Endothelial cell of umbilical vein (primary cell): ENCODE results near the gene PTBP3. TPM values are rescaled to one million over a fixed set of nuclear protein-coding genes. Genes with fewer than 3 reads are reported as not detected.
A peak's percentile ranks its signal among the peaks of the same experiment; 100 is the strongest.

Experiments
- Bru-seq: library from RNA; stranded (reverse); fragments of 400-500 nt; gene quantifications from one replicate; lab custom pipeline; 2021; lab: Mats Ljungman, UMichigan
- BruChase-seq, 2 experiments: library from RNA; stranded (reverse); fragments of 400-500 nt; gene quantifications; one replicate each; lab custom pipeline; 2021; lab: Mats Ljungman, UMichigan
- BruUV-seq: library from RNA; stranded (reverse); fragments of 400-500 nt; replicated peaks from 2 replicates; lab custom pipeline; 2021; lab: Mats Ljungman, UMichigan
- CTCF ChIA-PET: fragments of 300-600, 350-600 bp; sonication (Branson Sonifier 250); formaldehyde crosslinking; loops from one replicate; lab custom pipeline; 2021; ENCODE audit warnings: antibody characterized with exemption, inconsistent platforms; lab: Charles Lee
- POLR2A ChIA-PET: fragments of 300-600, 350-600 bp; sonication (Branson Sonifier 250); formaldehyde crosslinking; loops from one replicate; lab custom pipeline; 2021; ENCODE audit warnings: antibody characterized with exemption, inconsistent platforms; lab: Charles Lee
- DNase-seq: peaks from one replicate; pipeline ENCODE4 v3.0.0-alpha.2; 2011; ENCODE audit warnings: low read depth, low spot score
- FAIRE-seq: peaks from 2 replicates; lab custom pipeline; 2011; peaks lifted over from hg19 to GRCh38; lab: Jason Lieb, UNC
- H2AFZ ChIP-seq: 2 replicates; pipeline ENCODE4 v1.6.0; 2012; ENCODE audit warnings: low read depth, low read length, control low read depth, inconsistent platforms
- H3K27ac ChIP-seq: 2 replicates; pipeline ENCODE4 v1.5.1; 2011; ENCODE audit warnings: low read depth, mild to moderate bottlenecking, control low read depth, low read length, moderate library complexity; ENCODE audit not compliant: insufficient read depth
- H3K27me3 ChIP-seq, 2 experiments: 2 replicates each; pipeline versions ENCODE4 v1.6.0 to v1.6.1; 2011; ENCODE audit warnings: low read length in 2 of 2, mixed read lengths in 1 of 2; ENCODE audit not compliant: control insufficient read depth in 2 of 2, insufficient read depth in 2 of 2
- H3K36me3 ChIP-seq, 2 experiments: 2 replicates in 1 of 2; 3 replicates in 1 of 2; pipeline ENCODE4 v1.5.1; 2011; ENCODE audit warnings: low read length in 2 of 2, mild to moderate bottlenecking in 1 of 2, moderate library complexity in 1 of 2; ENCODE audit not compliant: control insufficient read depth in 2 of 2, insufficient read depth in 2 of 2; ENCODE audit errors: extremely low read depth in 1 of 2
- H3K4me1 ChIP-seq: 3 replicates; pipeline ENCODE4 v1.5.1; 2011; ENCODE audit warnings: mild to moderate bottlenecking, low read length; ENCODE audit not compliant: control insufficient read depth, insufficient read depth; ENCODE audit errors: extremely low read depth
- H3K4me2 ChIP-seq: 2 replicates; pipeline ENCODE4 v1.6.1; 2011; ENCODE audit warnings: low read length, control low read depth, mixed read lengths; ENCODE audit not compliant: insufficient read depth
- H3K4me3 ChIP-seq, 3 experiments: fragments of 200-600 bp in 1 of 3; sonication (generic), shearing (Covaris generic) in 1 of 3; replicated peaks in 1 of 3; 2 replicates each; pipeline ENCODE4 v1.5.1; 2011 to 2016; ENCODE audit warnings: control low read depth in 3 of 3, low read length in 3 of 3, mild to moderate bottlenecking in 2 of 3, inconsistent platforms in 1 of 3, low read depth in 1 of 3, moderate library complexity in 1 of 3; ENCODE audit not compliant: insufficient read depth in 1 of 3
- H3K79me2 ChIP-seq: 2 replicates; pipeline ENCODE4 v1.6.0; 2012; ENCODE audit warnings: low read length, inconsistent platforms; ENCODE audit not compliant: control insufficient read depth, insufficient read depth
- H3K9ac ChIP-seq: replicated peaks from 2 replicates; pipeline ENCODE3; 2011; ENCODE audit warnings: low read length, control low read depth; ENCODE audit not compliant: insufficient read depth; ENCODE audit errors: extremely low read depth
- H3K9me1 ChIP-seq: replicated peaks from 3 replicates; pipeline ENCODE4 v1.6.0; 2011; ENCODE audit warnings: mild to moderate bottlenecking, low read length; ENCODE audit not compliant: control insufficient read depth, insufficient read depth; ENCODE audit errors: extremely low read depth
- H3K9me3 ChIP-seq: replicated peaks from 2 replicates; pipeline ENCODE4 v1.5.1; 2012; ENCODE audit warnings: low read length, inconsistent platforms; ENCODE audit not compliant: control insufficient read depth, insufficient read depth
- H4K20me1 ChIP-seq: replicated peaks from 2 replicates; pipeline ENCODE3; 2011; ENCODE audit warnings: mild to moderate bottlenecking, low read length; ENCODE audit not compliant: control insufficient read depth, insufficient read depth; ENCODE audit errors: extremely low read depth
- EZH2 ChIP-seq: IDR thresholded peaks from 2 replicates; pipeline ENCODE4 v1.6.1; 2012; ENCODE audit warnings: borderline replicate concordance, low read depth, mild to moderate bottlenecking, moderate library complexity, low read length, inconsistent platforms; ENCODE audit not compliant: severe bottlenecking
- FOS ChIP-seq: IDR thresholded peaks from 2 replicates; pipeline ENCODE4 v1.6.1; 2011; ENCODE audit warnings: mild to moderate bottlenecking, low read length, moderate library complexity, borderline replicate concordance; ENCODE audit not compliant: insufficient read depth
- JUN ChIP-seq: IDR thresholded peaks from 2 replicates; pipeline ENCODE4 v1.6.1; 2011; ENCODE audit warnings: borderline replicate concordance, low read depth; ENCODE audit not compliant: insufficient read length, insufficient read depth
- MYC ChIP-seq: IDR thresholded peaks from one replicate; pipeline ENCODE4 v1.6.1; 2011; ENCODE audit warnings: mild to moderate bottlenecking, low read depth, low read length
- POLR2A ChIP-seq: IDR thresholded peaks from 2 replicates; pipeline ENCODE4 v1.6.1; 2012; ENCODE audit warnings: low read depth, mild to moderate bottlenecking, control low read depth, low read length
- POLR2AphosphoS5 ChIP-seq: IDR thresholded peaks from 2 replicates; pipeline ENCODE4 v1.6.1; 2012; ENCODE audit warnings: low read depth, mild to moderate bottlenecking, control low read depth, low read length, moderate library complexity; ENCODE audit not compliant: insufficient read depth
- dilution Hi-C: fragments of 300-500 bp; cut with MboI; formaldehyde crosslinking; loops from one replicate; pipeline ENCODE4 v1.15.0; 2019; ENCODE audit warnings: low sequenced_read_pairs; ENCODE audit not compliant: extremely low pct_ligation_motif_present
- intact Hi-C: fragments of 100-400 bp; cut with micrococcal nuclease; formaldehyde crosslinking; loops from one replicate; pipeline ENCODE4 v1.10.0; 2022
- long read RNA-seq: library from polyadenylated mRNA; stranded (forward); transcript quantifications from one replicate; pipeline ENCODE4 v2.0.0, GENCODE V29; 2021
- polyA minus RNA-seq, 3 experiments: library from RNA; depleted of rRNA, polyadenylated mRNA; stranded (reverse); fragments of >200 nt; gene quantifications; 1 replicate in 1 of 3; 2 replicates in 2 of 3; pipeline ENCODE4 v1.2.3, GENCODE V29; 2011
- polyA plus RNA-seq, 4 experiments: library from polyadenylated mRNA; depleted of rRNA in 3 of 4; stranded (reverse) in 3 of 4; unstranded in 1 of 4; fragments of >200 nt; gene quantifications; 2 replicates each; pipeline versions ENCODE4 v1.2.1 to v1.2.3, GENCODE V29; 2011 to 2012; ENCODE audit warnings: missing spikeins in 1 of 4
- total RNA-seq: library from RNA; stranded (reverse); gene quantifications from 2 replicates; pipeline ENCODE4 v1.2.3, GENCODE V29; 2021

PTBP3 gene, protein sequence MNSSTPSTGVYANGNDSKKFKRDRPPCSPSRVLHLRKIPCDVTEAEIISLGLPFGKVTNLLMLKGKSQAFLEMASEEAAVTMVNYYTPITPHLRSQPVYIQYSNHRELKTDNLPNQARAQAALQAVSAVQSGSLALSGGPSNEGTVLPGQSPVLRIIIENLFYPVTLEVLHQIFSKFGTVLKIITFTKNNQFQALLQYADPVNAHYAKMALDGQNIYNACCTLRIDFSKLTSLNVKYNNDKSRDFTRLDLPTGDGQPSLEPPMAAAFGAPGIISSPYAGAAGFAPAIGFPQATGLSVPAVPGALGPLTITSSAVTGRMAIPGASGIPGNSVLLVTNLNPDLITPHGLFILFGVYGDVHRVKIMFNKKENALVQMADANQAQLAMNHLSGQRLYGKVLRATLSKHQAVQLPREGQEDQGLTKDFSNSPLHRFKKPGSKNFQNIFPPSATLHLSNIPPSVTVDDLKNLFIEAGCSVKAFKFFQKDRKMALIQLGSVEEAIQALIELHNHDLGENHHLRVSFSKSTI
- total RNA-seq (73.2 and 75.0 TPM in 2 replicates), polyA plus RNA-seq (42.4 and 49.5 TPM in 2 replicates), polyA minus RNA-seq (87.6 and 106 TPM in 2 replicates), Bru-seq, nascent RNA (percentile 94 among the genes with signal in this experiment), BruChase-seq, experiment 1, labeled RNA remaining after a 6-hour chase (percentile 94 among the genes with signal in this experiment), BruChase-seq, experiment 2, labeled RNA remaining after a 2-hour chase (percentile 90 among the genes with signal in this experiment)
- 28.9 and 33.2 TPM in 2 replicates for polyA plus RNA-seq (2011; cell fraction: cytosol; rRNA removed)
- polyA plus RNA-seq (2011; cell fraction: nucleus; rRNA removed) = 29.8 and 35.3 TPM in 2 replicates
- 21.2 and 32.0 TPM in 2 replicates for polyA plus RNA-seq (2012)
- polyA minus RNA-seq (2011; cell fraction: cytosol; rRNA and poly(A)+ RNA removed) = 23.7 TPM
- 34.5 and 49.3 TPM in 2 replicates for polyA minus RNA-seq (2011; cell fraction: nucleus; rRNA and poly(A)+ RNA removed)
- long read RNA-seq, full-length matches to known transcripts = 11 of 25 reads
- long read RNA-seq, partial matches to known transcripts = 1 of 25 reads
- long read RNA-seq, other reads (novel, unspliced or antisense) = 13 of 25 reads

- peak within 1 kb of the TSS; percentile 71 to 95 (median 88) for H3K4me3 ChIP-seq
- peak within 1 kb of the TSS; percentile 95 for H2AFZ ChIP-seq
- FAIRE-seq = peak; percentile 21
- H4K20me1 ChIP-seq = peaks cover 2% of the 10 kb centered on the region
- BruUV-seq = TSS peak; percentile 29
- no peaks in the 10 kb centered on the region for H3K27me3 ChIP-seq
- intact Hi-C loops (loop anchor here (1.0 to 5.0 kb wide), 6 partner anchors 46 to 572 kb away; no protein-coding TSS in a partner anchor), dilution Hi-C loops (no loop called here)
- H3K79me2 ChIP-seq = peaks cover 50% of the 10 kb centered on the region
- H3K36me3 ChIP-seq = no peaks in the 10 kb centered on the region
- peak within 1 kb of the TSS; percentile 87 for H3K27ac ChIP-seq
- no peaks in the 10 kb centered on the region for H3K9me1 ChIP-seq
- peaks cover 24% of the 10 kb centered on the region for H3K4me1 ChIP-seq
- ChIA-PET POLR2A (interaction anchor here (1.2 kb wide), 1 partner anchor 47 kb away, joined by 6 read pairs; the partner anchor contains the start of gene HSDL2), CTCF (interaction anchor here (0.7 to 2.8 kb wide), 29 partner anchors 8 to 258 kb away, joined by 3 to 24 read pairs (median 4); partner anchors contain the start of gene HSDL2)
- H3K9ac ChIP-seq = peak within 1 kb of the TSS; percentile 97
- TF ChIP-seq POLR2AphosphoS5 = peak; percentile 71
- no peak for TF ChIP-seq EZH2
- TF ChIP-seq POLR2A = peak; percentile 83
- TF ChIP-seq FOS = no peak
- TF ChIP-seq MYC = no peak
- TF ChIP-seq JUN = no peak
- peak within 1 kb of the TSS; percentile 88 for H3K4me2 ChIP-seq
- peak; percentile 80 for DNase-seq
- no peaks in the 10 kb centered on the region for H3K9me3 ChIP-seq
These were observed at the start of gene PTBP3 for GRCh38 chr9:112332977-112333638. TSS of gene PTBP3 (minus strand) at chr9:112333619. CDS start at chr9:112297865, 35,754 bp downstream.
